IMR-90 (cell line): ENCODE data around the gene GGA3.
"Not testable (repeated sequence)": the region's sequence is repeated elsewhere in the genome, so short reads cannot be mapped to it uniquely, and the experiment has no call there.

ENCODE experiments used
- CEBPB ChIP-seq: IDR thresholded peaks from 2 replicates; pipeline ENCODE4 v1.6.1; 2012; ENCODE audit warnings: low read depth, low read length, improper control_type of control experiment
- CTCF ChIP-seq: conservative IDR thresholded peaks from 2 replicates; pipeline ENCODE4 v1.5.1; 2012; ENCODE audit warnings: mild to moderate bottlenecking, low read depth, low read length, improper control_type of control experiment
- USF2 ChIP-seq: fragments of 150-350 bp; IDR thresholded peaks from 2 replicates; pipeline ENCODE4 v1.6.1; 2017; ENCODE audit warnings: mild to moderate bottlenecking, antibody characterized with exemption, low read length, low read depth

GRCh38 chr17:75280189-75280588, 18.8 kb upstream of the GGA3 start:
- TF ChIP-seq CEBPB, CTCF, USF2: not testable (repeated sequence)
